Measurements from ENCODE around the gene LZTS2.

GRCh38 chr10:100968062-100968736, 31.4 kb upstream of the LZTS2 start:
- TF ChIP-seq CTCF (IDR thresholded peaks at IDR 0.05; ENCODE audit: low read length), result no peak
- TF ChIP-seq EZH2 (IDR thresholded peaks at IDR 0.05; ENCODE audit: borderline replicate concordance, low read length), result no peak
